ENCODE measurements around the gene PTPRM. TPM values are rescaled to one million over a fixed set of nuclear protein-coding genes. Genes with fewer than 3 reads are reported as not detected.

Gene PTPRM
- total and polyA plus RNA-seq, 2 of the 8 experiments (the other 6 are each of a cell fraction or from before 2014, with no cell fraction given): 4.1 to 7.0 TPM

DNA sequence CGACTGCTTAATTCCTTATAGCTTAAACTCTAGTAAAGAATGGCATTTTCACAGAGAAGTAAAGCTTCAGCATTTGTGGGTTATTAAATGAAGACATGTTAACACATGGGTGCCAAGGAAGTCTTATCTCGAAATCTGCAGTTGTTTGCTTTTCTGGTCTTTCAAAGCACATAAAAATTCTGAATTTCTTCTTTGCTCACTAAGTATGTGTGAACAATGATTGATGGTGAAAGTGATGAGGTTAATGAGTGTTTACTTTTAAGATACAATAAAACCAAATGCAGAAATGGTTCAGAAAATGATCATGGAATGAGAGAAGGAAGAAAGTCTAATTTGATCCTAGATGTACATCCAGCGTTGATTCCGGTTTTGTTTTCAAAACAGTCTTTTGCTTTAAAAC, 807.6 kb downstream of the PTPRM start:
- H3K4me2 ChIP-seq (ENCODE audit: insufficient read depth in 1 of 2, low read depth in 2 of 2, low read length in 2 of 2): no peak overlapping the region
- no peak overlapping the region for H3K4me3 ChIP-seq (ENCODE audit: extremely low read depth in 1 of 4, insufficient read depth in 2 of 4, low read depth in 3 of 4, low read length in 4 of 4)
- H2BK120ac ChIP-seq (replicated peaks; ENCODE audit: low read depth, low read length): no peak overlapping the region
- CTCF ChIA-PET (ENCODE audit: partially characterized antibody): interaction anchor here (0.7 to 1.5 kb wide), 3 partner anchors 15 to 523 kb away, joined by 3 to 8 read pairs (median 3); no protein-coding TSS in a partner anchor
- no peaks in the 10 kb centered on the region for H3K23me2 ChIP-seq (ENCODE audit: low read depth, low read length)
- WGBS, 2 experiments (ENCODE audit: extremely low coverage in 1 of 2, insufficient coverage in 1 of 2, insufficient read length in 1 of 2, insufficient replicate concordance in 2 of 2, low coverage in 1 of 2, low lambda C conversion rate in 2 of 2, missing lambda C conversion rate in 1 of 2): 89% methylated on average over 4 of the region's 4 CpGs; no CpG with 5 or more reads in 1 of the 2 experiments
- no peak overlapping the region for H2AK5ac ChIP-seq (ENCODE audit: low read depth, low read length)
- H4K20me1 ChIP-seq (replicated peaks in 1 of 2; ENCODE audit: control insufficient read depth in 1 of 2, insufficient read depth in 2 of 2, low read length in 2 of 2): no peaks in the 10 kb centered on the region
- POLR2A ChIA-PET (ENCODE audit: partially characterized antibody): no interaction called here
- no peak overlapping the region for H2AFZ ChIP-seq (ENCODE audit: low read length)
- H3K4ac ChIP-seq (replicated peaks; ENCODE audit: insufficient read length, low read depth, low read length): no peak overlapping the region
- no peak overlapping the region for H3K9ac ChIP-seq (replicated peaks in 1 of 4; ENCODE audit: extremely low read depth in 1 of 4, low read depth in 3 of 4, low read length in 3 of 4)
- no peaks in the 10 kb centered on the region for H3K9me3 ChIP-seq (ENCODE audit: insufficient read depth in 2 of 2, low read depth in 1 of 2, low read length in 1 of 2)
- no peak overlapping the region for H2BK12ac ChIP-seq (ENCODE audit: low read depth, low read length)
- H2BK5ac ChIP-seq (ENCODE audit: low read depth, low read length): no peak overlapping the region
- no peaks in the 10 kb centered on the region for H3K79me1 ChIP-seq (ENCODE audit: low read depth, low read length)
- H3K79me2 ChIP-seq (ENCODE audit: control insufficient read depth in 1 of 2, insufficient read depth in 2 of 2, low read length in 2 of 2): no peaks in the 10 kb centered on the region
- H4K8ac ChIP-seq (ENCODE audit: extremely low read depth, insufficient read depth, low read length): no peak overlapping the region
- H2BK15ac ChIP-seq (ENCODE audit: low read length): no peak overlapping the region
- H3K18ac ChIP-seq (ENCODE audit: extremely low read depth, low read length): no peak overlapping the region
- H3K4me1 ChIP-seq (replicated peaks in 1 of 4; ENCODE audit: control insufficient read depth in 3 of 4, insufficient read depth in 4 of 4, low read length in 3 of 4): no peaks in the 10 kb centered on the region
- no peak overlapping the region for H3K23ac ChIP-seq (ENCODE audit: insufficient read length)
- no peak overlapping the region for H4K5ac ChIP-seq (ENCODE audit: insufficient read length, low read depth, low read length)
- no peak overlapping the region for H3K14ac ChIP-seq (ENCODE audit: insufficient read length)
- H2BK20ac ChIP-seq (ENCODE audit: low read length): no peak overlapping the region
- DNase-seq (ENCODE audit: low read depth in 1 of 2, low spot score in 2 of 2) (no peak), FAIRE-seq (no peak)
- H3K27ac ChIP-seq (ENCODE audit: low read depth, low read length): no peak overlapping the region
- H3K36me3 ChIP-seq (ENCODE audit: control insufficient read depth in 2 of 4, insufficient read depth in 4 of 4, low read length in 3 of 4): no peaks in the 10 kb centered on the region
- H3K56ac ChIP-seq (replicated peaks; ENCODE audit: insufficient read length, low read depth, low read length): no peak overlapping the region
- H4K91ac ChIP-seq (replicated peaks; ENCODE audit: insufficient read length, low read length): no peak overlapping the region
- H3K27me3 ChIP-seq (replicated peaks in 1 of 4; ENCODE audit: control insufficient read depth in 3 of 4, extremely low read depth in 1 of 4, insufficient read depth in 3 of 4, low read length in 3 of 4): peaks cover 0 to 1% (median 0%) of the 10 kb centered on the region in 4 experiments; a peak in 2 of 7 replicates
- TF ChIP-seq KDM1A (IDR thresholded peaks at IDR 0.05; ENCODE audit: borderline replicate concordance, low read length): no peak
